Superior temporal gyrus (tissue), 1 donor: ENCODE measurements around the gene NEDD4L.

Experiments
- DNase-seq: peaks from one replicate; pipeline ENCODE4 v3.0.0-alpha.2; 2016; ENCODE audit errors: extremely low spot score

The NEDD4L gene

DNA sequence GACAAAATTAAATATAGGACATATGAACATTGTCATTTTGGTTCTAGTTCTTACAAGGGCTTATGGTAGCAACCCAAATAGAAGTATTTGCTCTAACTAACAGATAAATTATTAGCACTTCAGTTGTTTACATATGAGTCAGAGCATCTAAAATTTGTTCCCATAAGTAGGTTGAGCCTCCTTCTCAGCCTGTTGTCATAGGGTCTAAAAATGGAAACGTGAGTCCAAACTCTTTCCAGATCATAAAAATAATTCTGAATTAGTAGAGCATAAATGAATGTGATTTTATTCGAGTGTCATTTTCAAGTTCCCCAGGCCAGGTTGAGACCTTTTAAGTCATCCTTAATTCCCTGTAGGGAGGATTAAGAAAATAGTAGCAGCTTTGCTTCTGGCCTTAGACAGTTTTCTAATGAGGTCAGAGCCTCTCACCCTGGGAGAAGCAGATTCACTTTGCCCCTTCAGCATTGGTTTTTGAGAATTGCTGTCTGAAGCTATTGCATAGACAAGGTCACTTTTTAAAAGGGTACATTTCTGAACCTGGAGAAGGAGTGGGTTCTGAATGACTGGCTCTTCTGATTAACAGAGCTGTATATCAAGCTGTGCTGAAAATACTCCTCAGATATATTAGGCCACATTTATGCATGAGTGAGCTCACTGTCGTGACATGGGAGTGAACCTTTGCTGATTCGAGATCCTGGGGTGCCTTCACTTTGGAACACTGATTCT is 164.3 kb downstream of the NEDD4L start:
- DNase-seq: no peak

GRCh38 chr18:58209326-58209725 is 165.3 kb downstream of the NEDD4L start:
- DNase-seq: no peak

- DNase-seq: no peak
Observed at GRCh38 chr18:58211510-58211909, 167.5 kb downstream of the NEDD4L start.

GRCh38 chr18:58212274-58212673 is 168.2 kb downstream of the NEDD4L start:
- no peak for DNase-seq

DNA sequence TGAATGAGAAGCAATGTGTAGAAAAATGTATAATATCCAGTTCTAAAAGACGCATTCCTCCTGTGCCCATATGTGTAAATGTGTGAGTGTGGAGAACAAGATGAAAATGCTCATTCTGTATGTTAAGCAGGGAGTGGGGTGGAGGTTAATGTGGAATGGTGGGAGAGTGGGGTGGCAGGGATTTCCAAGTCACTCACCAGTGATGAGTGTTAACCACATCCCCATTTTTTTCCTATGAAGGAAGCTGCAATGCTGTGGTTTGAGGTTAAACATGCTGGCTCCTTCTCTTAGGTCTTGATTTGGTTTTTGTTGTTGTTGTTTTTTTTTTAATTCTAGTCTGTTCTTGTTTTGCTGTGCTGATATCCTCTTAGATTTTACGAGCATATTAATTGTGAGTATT is 169.4 kb downstream of the NEDD4L start:
- no peak for DNase-seq

- DNase-seq: no peak
Observed at GRCh38 chr18:58215011-58215410, 171.0 kb downstream of the NEDD4L start.

- no peak for DNase-seq
Observed at GRCh38 chr18:58216071-58216481, 172.1 kb downstream of the NEDD4L start.

GRCh38 chr18:58217052-58217451 is 173.0 kb downstream of the NEDD4L start:
- peak; percentile 64 for DNase-seq

DNA sequence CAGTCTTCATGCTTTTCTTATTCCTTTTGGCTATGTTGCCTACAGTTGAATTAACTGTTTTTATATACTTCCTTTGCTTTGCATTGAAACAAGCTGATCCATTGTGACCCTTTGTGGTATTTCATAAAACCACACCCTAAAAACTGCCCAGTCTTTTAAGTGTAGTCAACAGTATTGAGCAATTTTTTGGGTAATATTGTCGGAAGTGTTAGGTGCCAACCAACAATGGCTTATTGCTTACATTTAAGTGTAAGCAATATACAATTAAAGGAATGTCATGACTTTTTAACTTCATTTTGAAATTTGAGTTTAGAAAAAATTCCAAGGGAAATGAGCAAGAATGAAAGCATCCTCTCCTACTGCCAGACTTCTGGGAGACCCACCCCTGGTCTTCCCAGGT is 174.1 kb downstream of the NEDD4L start:
- DNase-seq: no peak

- DNase-seq: no peak
Observed at GRCh38 chr18:58221060-58221725, 177.2 kb downstream of the NEDD4L start.

- DNase-seq: no peak
Observed at GRCh38 chr18:58222432-58223125, 178.6 kb downstream of the NEDD4L start.

DNA sequence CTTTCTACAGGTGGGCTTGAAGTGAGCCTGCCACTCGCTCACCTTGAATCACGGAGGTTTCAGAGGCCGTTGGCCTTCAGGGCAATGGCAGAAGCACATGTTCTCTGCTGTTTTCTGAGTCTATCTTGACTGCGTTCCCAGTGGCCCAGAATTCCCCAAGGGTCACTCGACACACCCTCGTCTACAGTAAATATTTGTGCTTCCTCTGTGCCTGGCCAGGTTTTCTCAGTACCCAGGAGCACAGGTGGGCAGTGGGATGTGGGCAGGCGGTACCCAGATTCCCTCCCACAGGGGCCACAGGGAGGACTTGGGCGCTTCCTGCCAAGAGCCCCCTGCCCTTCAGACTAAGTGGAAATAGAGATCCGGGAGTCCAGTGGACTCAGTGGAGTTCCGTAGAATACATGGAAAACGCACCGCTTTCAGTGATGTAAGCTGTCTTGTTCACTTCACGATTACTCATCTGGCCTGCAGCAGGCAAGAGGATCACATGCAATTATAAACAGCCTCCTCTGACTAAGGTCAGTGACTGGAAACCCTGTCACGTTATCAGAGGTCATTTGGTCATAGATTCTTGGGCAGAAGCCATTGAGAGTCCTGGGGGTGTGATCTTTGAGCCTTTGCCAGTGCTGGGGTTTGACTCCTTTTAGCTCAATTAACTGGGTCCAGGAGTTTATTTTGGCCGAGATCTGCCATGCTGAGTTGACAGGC is 179.8 kb downstream of the NEDD4L start:
- DNase-seq: no peak

DNA sequence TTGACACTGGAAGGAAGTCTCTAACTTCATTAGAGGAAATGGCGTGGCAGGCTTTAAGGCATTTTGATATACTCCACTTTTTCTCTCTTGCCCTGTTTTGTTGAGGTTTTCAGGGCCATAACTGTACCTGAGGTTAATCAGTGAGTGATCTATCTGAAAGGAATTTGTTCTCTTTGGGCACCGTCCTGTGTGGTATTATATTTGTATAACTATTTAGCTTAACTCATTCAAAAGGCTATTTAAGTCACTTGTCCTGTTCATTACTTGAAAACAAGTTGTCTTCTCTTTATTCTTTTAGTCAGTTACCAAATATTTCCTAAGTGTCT is 180.4 kb downstream of the NEDD4L start:
- no peak for DNase-seq

GRCh38 chr18:58225101-58225500 is 181.1 kb downstream of the NEDD4L start:
- no peak for DNase-seq

DNA sequence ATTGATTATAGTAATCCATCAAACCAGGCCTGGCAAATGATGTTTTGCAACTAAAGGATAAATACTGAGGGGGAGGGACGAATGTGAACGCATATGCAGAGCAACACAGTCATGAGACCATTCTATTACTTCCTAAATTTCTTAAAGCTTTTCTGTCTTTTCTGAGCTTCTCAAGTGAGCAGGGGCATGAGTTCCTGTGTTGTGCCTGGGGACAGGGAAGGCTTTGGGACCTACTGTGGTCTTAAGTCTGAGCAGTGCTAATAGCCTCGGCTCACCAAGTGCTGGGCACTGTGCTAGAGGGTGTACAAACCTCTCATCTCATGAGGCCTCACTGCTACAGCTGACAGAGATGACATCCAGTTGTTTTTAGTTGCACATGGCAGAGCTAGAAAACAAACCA is 182.4 kb downstream of the NEDD4L start:
- DNase-seq: no peak

DNA sequence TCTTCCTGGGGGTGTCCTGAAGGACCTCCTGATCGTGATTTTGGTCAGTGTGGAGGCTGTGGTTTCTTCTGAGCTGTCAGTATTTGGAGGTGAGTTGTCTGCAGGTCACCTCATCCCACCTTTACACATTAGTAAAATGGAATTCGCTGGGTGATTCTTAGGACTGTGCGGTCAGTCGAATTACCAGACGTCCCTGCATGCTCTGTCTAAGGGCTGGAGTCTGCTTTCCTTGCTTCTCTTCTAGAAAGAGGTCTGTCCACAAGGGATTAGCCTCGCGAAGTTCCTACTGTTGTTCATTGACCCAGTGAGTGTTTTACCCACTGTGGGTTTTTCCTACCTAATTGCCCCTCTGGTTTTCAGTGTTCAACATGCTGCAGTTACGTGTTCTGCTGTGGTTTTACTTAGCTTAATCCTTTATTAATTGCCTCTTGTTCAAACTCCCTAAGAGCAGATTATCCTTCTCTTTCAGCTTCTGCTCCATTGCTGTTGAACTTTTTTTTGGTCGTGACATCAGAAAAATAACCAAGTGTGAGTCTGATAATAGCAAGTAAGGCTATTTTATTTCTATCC is 183.4 kb downstream of the NEDD4L start:
- DNase-seq: no peak

- DNase-seq: no peak
Observed at GRCh38 chr18:58228176-58228575, 184.2 kb downstream of the NEDD4L start.

- no peak for DNase-seq
Observed at GRCh38 chr18:58228762-58229161, 184.7 kb downstream of the NEDD4L start.

DNA sequence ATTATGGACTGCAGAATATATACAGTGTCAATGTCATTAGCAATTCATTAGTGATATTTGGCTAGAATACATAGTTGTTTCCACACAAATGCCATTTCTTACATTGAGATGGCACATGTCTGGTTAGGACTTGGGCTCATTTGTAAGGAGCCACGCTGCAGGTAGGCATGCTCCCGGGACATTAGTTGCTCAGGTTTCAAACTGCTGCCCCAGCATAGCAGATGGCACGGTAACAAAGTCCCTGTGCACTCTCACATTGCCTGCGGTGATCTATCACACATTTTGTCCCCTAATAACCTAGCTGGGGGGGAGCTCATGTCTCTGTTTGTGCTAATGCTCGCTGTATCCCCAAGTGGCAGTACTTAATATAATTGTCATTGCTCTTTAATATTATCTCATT is 185.1 kb downstream of the NEDD4L start:
- DNase-seq: no peak

GRCh38 chr18:58230438-58231179 is 186.6 kb downstream of the NEDD4L start:
- DNase-seq: no peak

- no peak for DNase-seq
Observed at GRCh38 chr18:58231930-58232329, 187.9 kb downstream of the NEDD4L start.
